Heart left ventricle (tissue), 16 donors: Measurements from ENCODE around the gene FAAH. TPM values are rescaled to one million over a fixed set of nuclear protein-coding genes. Genes with fewer than 3 reads are reported as not detected.

Source experiments
- ATAC-seq, 4 donors: fragments of 200-7000 bp; cut with Tn5 transposase; one replicate each; pipeline ENCODE4 v1.9.1; 2020 to 2022; ENCODE audit warnings: moderate library complexity in 4 of 4, mild to moderate bottlenecking in 3 of 4, moderate number of reproducible peaks in 1 of 4
- DNase-seq, 5 donors: peaks; one replicate each; pipeline ENCODE4 v3.0.0-alpha.2; 2020
- H3K27ac ChIP-seq, 12 donors: fragments of 200-600 bp; sonication (generic) in 4 of 12; one replicate each; pipeline versions ENCODE4 v1.5.0 to v1.8.0; 2016 to 2022; ENCODE audit warnings: mild to moderate bottlenecking in 2 of 12
- H3K27me3 ChIP-seq, 9 donors: fragments of 200-600 bp; sonication (generic) in 2 of 9; one replicate each; pipeline versions ENCODE4 v1.5.1 to v1.8.0; 2016 to 2022; ENCODE audit warnings: mild to moderate bottlenecking in 3 of 9
- H3K36me3 ChIP-seq, 9 donors: fragments of 200-600 bp; sonication (generic) in 2 of 9; one replicate each; pipeline versions ENCODE4 v1.5.0 to v1.8.0; 2018 to 2022; ENCODE audit warnings: mild to moderate bottlenecking in 2 of 9
- H3K4me1 ChIP-seq, 12 donors: fragments of 200-600 bp; sonication (generic) in 4 of 12; one replicate each; pipeline versions ENCODE4 v1.5.0 to v1.8.0; 2016 to 2022; ENCODE audit warnings: mild to moderate bottlenecking in 3 of 12
- H3K4me3 ChIP-seq, 12 donors: fragments of 200-600 bp; sonication (generic) in 4 of 12; one replicate each; pipeline versions ENCODE4 v1.5.0 to v1.8.0; 2017 to 2022; ENCODE audit warnings: mild to moderate bottlenecking in 9 of 12, moderate library complexity in 4 of 12
- H3K9me3 ChIP-seq, 12 donors: fragments of 200-600 bp; sonication (generic) in 4 of 12; one replicate each; pipeline versions ENCODE4 v1.5.0 to v1.8.0; 2016 to 2022; ENCODE audit warnings: mild to moderate bottlenecking in 1 of 12
- POLR2A ChIP-seq, 2 donors: fragments of 450-650 bp; IDR thresholded peaks; one replicate each; pipeline ENCODE4 v1.6.1; 2017; ENCODE audit warnings: antibody characterized with exemption in 2 of 2, mild to moderate bottlenecking in 2 of 2, moderate library complexity in 2 of 2
- WGBS, 4 donors: extraction: QIAGEN DNeasy Blood & Tissue Kit in 2 of 4; methylation state at CpG; one replicate each; pipeline versions ENCODE4 v1.1.5 to v1.1.7; 2013 to 2018; 5-methylcytosine and 5-hydroxymethylcytosine counted together
- intact Hi-C, 10 donors: fragments of 100-400 bp; cut with DNase I; formaldehyde crosslinking; loops; one replicate each; pipeline versions ENCODE4 v1.11.1 to v1.14.2; 2022
- polyA plus RNA-seq, 2 donors: library from polyadenylated mRNA; stranded (reverse); fragments of 200-250 nt; gene quantifications; one replicate each; pipeline ENCODE4 v1.2.3, GENCODE V29; 2013
- total RNA-seq, 9 donors: library from RNA; depleted of rRNA in 2 of 9; stranded (reverse); fragments of >200 nt in 2 of 9; fragmentation: NEBNext Ultra II Directional in 3 of 9; extraction: Animal tissue kit (Norgen Biotek cat#: 25700) in 3 of 9; gene quantifications; one replicate each; pipeline versions ENCODE4 v1.1.0 to v1.2.4, GENCODE V29; 2016 to 2023
- TF ChIP-seq, protein P1 (sequence below), 12 donors: fragments of 200-600 bp; sonication (generic) in 4 of 12; IDR thresholded peaks; one replicate each; pipeline versions ENCODE4 v1.5.0 to v1.8.0; 2018 to 2022; ENCODE audit warnings: antibody characterized with exemption in 12 of 12, mild to moderate bottlenecking in 5 of 12
- donor health status: ischemic (EF 13 %, LVEDD 7.1; RV severe dilation, severe dysfunction).
- donor health status: healthy with polysubstance abuse.
- donor health status: DM: no; HTN: yes; CAD: no.
- donor health status: DM: no; HTN: no; CAD: no.
- donor health status: ischemic (EF 25% LVEDD 6.9; RV normal size, moderate dysfunction).
- donor health status: ischemic (EF 25% LVEDD 5.7; RV mildly dilated, moderate dysfunction).
- donor health status: healthy.
- donor health status: DM: yes; HTN: yes; CAD: no.
- donor health status: ischemic (EF 35%, LVEDD 5.7; RV mildly dilated, moderate dysfunction).
- donor health status: nonischemic (EF 11% LVEDD 7.7; RV severe dilation, severe dysfunction).
- donor health status: DM: yes; HTN: yes; CAD: no.
- donor health status: PGD.
- donor health status: ischemic (EF 29% LVEDD 5.4; RV normal size, mild dysfunction).
- donor health status: nonischemic (EF 23%, LVEDD 6.1; RV moderate dilation, normal function).

The FAAH gene
- total and polyA plus RNA-seq, 11 donors, result 1.9 to 8.0 (median 3.5) TPM

DNA sequence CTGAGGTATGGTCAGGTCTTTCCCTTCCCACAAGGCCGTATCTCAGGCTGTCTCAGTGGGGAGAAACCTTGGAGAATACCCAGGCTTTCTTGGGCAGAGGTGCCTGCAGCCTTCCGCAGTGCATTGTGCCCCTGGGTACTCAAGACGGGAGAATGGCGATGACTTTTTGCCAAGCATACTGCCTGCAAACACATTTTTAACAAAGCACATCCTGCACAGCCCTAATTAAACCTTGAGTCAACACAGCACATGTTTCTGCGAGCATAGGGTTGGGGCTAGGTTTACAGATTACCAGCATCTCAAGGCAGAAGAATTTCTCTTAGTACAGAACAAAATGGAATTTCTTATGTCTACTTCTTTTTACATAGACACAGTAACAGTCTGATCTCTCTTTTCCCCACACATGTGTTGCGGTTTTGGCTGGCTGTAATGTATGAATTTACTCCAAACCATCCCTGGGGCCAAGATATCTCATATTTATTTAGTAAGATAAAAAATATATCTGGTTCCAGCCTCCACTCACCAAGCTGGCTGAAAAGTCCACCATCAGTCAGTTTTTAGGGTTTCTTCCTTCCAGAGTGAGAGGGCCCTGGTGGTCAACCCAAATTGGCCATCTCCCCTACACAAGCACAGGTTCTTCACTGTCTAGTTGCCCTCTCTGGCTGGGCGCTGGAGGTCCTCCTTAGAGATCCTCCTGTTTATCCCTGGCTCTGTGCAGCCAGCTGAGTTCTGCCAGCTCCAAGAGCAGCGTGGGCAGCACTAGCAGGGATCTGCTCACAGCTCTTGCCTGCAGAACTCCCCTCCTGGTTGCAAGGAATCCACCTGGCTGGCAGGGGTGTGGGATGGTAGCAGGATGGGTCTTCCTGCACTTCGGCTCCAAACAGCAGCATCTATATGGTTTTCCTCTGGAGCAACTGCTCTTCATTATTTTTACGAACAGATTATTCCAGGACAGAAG, 2.6 kb downstream of the FAAH start:
- Histone ChIP-seq H3K36me3 (no peaks in the 10 kb centered on the region), H3K27ac (no peak overlapping the region), H3K4me1 (peaks cover 0 to 19% (median 13%) of the 10 kb centered on the region in 12 donors), H3K27me3 (peaks cover 0 to 12% (median 0%) of the 10 kb centered on the region in 9 donors), H3K4me3 (no peak overlapping the region), H3K9me3 (peaks cover 0 to 18% (median 8%) of the 10 kb centered on the region in 12 donors)
- WGBS, 4 donors, result 77 to 81% (median 79%) methylated on average over 9 to 10 of the region's 10 CpGs
- intact Hi-C loops, result no loop called here
- no peak for DNase-seq
- TF ChIP-seq, protein P1, sequence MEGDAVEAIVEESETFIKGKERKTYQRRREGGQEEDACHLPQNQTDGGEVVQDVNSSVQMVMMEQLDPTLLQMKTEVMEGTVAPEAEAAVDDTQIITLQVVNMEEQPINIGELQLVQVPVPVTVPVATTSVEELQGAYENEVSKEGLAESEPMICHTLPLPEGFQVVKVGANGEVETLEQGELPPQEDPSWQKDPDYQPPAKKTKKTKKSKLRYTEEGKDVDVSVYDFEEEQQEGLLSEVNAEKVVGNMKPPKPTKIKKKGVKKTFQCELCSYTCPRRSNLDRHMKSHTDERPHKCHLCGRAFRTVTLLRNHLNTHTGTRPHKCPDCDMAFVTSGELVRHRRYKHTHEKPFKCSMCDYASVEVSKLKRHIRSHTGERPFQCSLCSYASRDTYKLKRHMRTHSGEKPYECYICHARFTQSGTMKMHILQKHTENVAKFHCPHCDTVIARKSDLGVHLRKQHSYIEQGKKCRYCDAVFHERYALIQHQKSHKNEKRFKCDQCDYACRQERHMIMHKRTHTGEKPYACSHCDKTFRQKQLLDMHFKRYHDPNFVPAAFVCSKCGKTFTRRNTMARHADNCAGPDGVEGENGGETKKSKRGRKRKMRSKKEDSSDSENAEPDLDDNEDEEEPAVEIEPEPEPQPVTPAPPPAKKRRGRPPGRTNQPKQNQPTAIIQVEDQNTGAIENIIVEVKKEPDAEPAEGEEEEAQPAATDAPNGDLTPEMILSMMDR (IDR thresholded peaks at IDR 0.05), result no peak
- no peak for TF ChIP-seq POLR2A (IDR thresholded peaks at IDR 0.05)
- no peak for ATAC-seq

DNA sequence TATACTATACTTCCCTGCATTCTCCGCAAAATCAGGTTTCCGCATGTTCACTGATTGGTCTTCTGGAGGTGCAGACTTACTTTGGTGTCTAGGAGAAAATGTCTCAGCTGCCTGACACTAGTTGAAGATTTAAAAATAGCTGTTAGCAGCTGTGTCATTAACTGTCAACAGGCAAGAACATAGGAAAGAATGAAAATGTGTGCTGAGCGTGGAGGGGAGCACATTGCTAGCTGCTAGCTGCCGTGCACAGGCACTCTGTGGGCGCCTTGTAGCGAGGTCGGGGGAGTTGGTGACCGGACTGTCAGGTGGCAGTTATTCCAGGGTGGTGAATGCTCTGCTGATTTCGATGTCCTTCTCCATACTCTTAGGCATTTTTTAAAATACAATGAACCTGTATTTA, 5.2 kb downstream of the FAAH start:
- no peak overlapping the region for H3K27ac ChIP-seq
- intact Hi-C loops, result no loop called here
- WGBS, 4 donors, result 48 to 64% (median 58%) methylated on average over 9 of the region's 9 CpGs
- H3K4me3 ChIP-seq, result no peak overlapping the region
- ATAC-seq (peak in 1 of 4 donors; percentile 29), DNase-seq (no peak)
- H3K9me3 ChIP-seq, result no peaks in the 10 kb centered on the region
- TF ChIP-seq, protein P1 (IDR thresholded peaks at IDR 0.05), result no peak
- no peak for TF ChIP-seq POLR2A (IDR thresholded peaks at IDR 0.05)
- peaks cover 0 to 27% (median 14%) of the 10 kb centered on the region in 12 donors for H3K4me1 ChIP-seq
- peaks cover 0 to 5% (median 0%) of the 10 kb centered on the region in 9 donors for H3K27me3 ChIP-seq
- no peaks in the 10 kb centered on the region for H3K36me3 ChIP-seq

DNA sequence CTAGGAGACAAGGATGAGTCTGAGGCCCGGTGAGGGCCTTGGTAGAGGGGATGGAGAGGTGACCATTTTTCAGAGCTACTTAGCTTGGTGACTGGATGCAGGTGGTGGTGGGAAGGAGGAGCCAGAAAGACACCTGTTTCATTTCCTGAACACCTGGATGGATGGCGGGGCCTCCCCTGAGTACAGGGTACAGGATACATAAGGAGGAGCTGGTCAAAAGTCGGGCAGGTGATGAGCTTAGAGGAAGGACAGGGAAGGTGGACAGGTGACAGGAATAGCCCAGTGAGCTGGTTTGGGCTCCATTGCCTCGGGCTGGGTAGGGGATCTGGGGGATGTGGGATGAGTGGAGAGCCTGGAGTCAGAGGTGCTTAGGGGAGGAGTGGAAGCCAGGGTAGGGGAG, 6.3 kb downstream of the FAAH start:
- peaks cover 0 to 26% (median 5%) of the 10 kb centered on the region in 12 donors for H3K4me1 ChIP-seq
- H3K27ac ChIP-seq, result no peak overlapping the region
- no peaks in the 10 kb centered on the region for H3K27me3 ChIP-seq
- intact Hi-C loops, result loop anchor here in 2 of 10 donors (5.0 to 10.0 kb wide), 2 partner anchors 322 to 324 kb away; no protein-coding TSS in a partner anchor
- no peaks in the 10 kb centered on the region for H3K36me3 ChIP-seq
- TF ChIP-seq POLR2A (IDR thresholded peaks at IDR 0.05), result no peak
- TF ChIP-seq, protein P1 (IDR thresholded peaks at IDR 0.05), result no peak
- H3K9me3 ChIP-seq, result no peaks in the 10 kb centered on the region
- ATAC-seq (no peak), DNase-seq (no peak)
- 70 to 87% (median 74%) methylated on average over 4 of the region's 4 CpGs for WGBS, 4 donors
- no peak overlapping the region for H3K4me3 ChIP-seq

DNA sequence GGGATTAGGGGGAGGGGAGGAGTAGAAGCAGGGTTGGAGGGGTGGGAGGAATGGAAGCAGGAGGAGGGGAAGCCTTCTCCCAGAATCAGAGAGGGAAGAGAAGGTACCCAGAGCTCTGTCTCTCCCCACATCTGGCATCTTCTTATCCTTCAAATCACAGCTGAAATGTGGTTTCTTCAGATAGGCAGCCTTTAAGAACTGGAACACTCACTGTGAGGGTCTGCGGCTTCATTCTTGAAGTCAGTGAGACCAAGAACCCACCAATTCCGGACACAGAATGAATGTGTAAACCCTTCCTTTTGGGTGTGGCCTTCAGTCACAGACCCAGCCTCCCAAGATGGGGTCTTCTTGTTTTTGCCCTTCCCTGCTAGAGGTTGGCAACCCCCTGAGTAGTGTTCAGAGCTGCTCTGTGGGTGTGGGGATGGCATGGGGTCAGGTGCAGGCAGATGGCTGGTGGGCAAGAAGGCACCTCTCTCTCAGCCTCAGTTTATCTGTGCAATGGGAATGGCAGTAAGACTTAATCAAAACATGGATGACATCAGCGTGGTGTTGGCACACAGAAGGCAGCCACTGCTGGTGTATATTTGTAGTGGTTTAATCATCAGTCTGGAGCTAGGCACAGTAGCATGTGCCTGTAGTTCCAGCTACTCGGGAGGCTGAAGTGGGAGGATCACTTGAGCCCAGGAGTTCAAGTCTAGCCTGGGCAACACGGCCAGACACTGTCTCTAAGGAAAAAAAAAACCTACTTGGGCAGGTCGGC, 7.2 kb downstream of the FAAH start:
- Histone ChIP-seq H3K27me3 (no peaks in the 10 kb centered on the region), H3K4me1 (peaks cover 0 to 31% (median 7%) of the 10 kb centered on the region in 12 donors), H3K36me3 (no peaks in the 10 kb centered on the region), H3K4me3 (no peak overlapping the region), H3K27ac (no peak overlapping the region), H3K9me3 (no peaks in the 10 kb centered on the region)
- no peak for ATAC-seq
- no peak for TF ChIP-seq POLR2A (IDR thresholded peaks at IDR 0.05)
- TF ChIP-seq, protein P1 (IDR thresholded peaks at IDR 0.05), result no peak
- DNase-seq, result no peak
- intact Hi-C loops, result loop anchor here in 2 of 10 donors (5.0 to 10.0 kb wide), 2 partner anchors 321 to 323 kb away; no protein-coding TSS in a partner anchor
- WGBS, 4 donors, result 69 to 79% (median 72%) methylated on average over 6 of the region's 6 CpGs
